PC-9 (cell line): ENCODE data around the gene UNC5CL.

Source experiments
- CTCF ChIP-seq: fragments of 200-600 bp; sonication (generic); conservative IDR thresholded peaks from 2 replicates; pipeline ENCODE4 v1.6.1; 2017; ENCODE audit warnings: mixed run types, antibody characterized with exemption, mild to moderate bottlenecking, moderate library complexity
- EZH2 ChIP-seq: fragments of 200-600 bp; sonication (generic); IDR thresholded peaks from 2 replicates; pipeline ENCODE4 v1.8.0; 2017; ENCODE audit warnings: antibody characterized with exemption, low read depth

GRCh38 chr6:41042226-41043055 is 3.4 kb upstream of the UNC5CL start, which contains the start of gene TSPO2:
- TF ChIP-seq CTCF (no peak), EZH2 (no peak)
